ENCODE results near the gene SFT2D2. TPM values are rescaled to one million over a fixed set of nuclear protein-coding genes. Genes with fewer than 3 reads are reported as not detected.

The SFT2D2 gene
- total RNA-seq, 1 experiment from 2014 or later, result 98.3 TPM

- no peak for DNase-seq
- Mint-ChIP-seq H3K4me3 (ENCODE audit: low read depth, unreplicated experiment) (no peak overlapping the region), H3K36me3 (ENCODE audit: insufficient read depth, unreplicated experiment) (peaks cover 55% of the 10 kb centered on the region), H3K9me3 (ENCODE audit: low read depth, unreplicated experiment) (no peaks in the 10 kb centered on the region), H3K4me1 (ENCODE audit: low read depth, unreplicated experiment) (peaks cover 26% of the 10 kb centered on the region), H3K27ac (ENCODE audit: unreplicated experiment) (no peak overlapping the region), H3K27me3 (ENCODE audit: unreplicated experiment) (no peaks in the 10 kb centered on the region)
- TF ChIP-seq CTCF (IDR thresholded peaks at IDR 0.05; ENCODE audit: unreplicated experiment), result no peak
- CTCF ChIA-PET, result no interaction called here
- no TSS peak for BruUV-seq (replicated peaks)
- intact Hi-C loops (cut with micrococcal nuclease; ENCODE audit: unreplicated experiment), result no loop called here
These were observed 19.2 kb downstream of the SFT2D2 start for GRCh38 chr1:168245042-168245441.

- Mint-ChIP-seq H3K4me3 (ENCODE audit: low read depth, unreplicated experiment) (no peak overlapping the region), H3K9me3 (ENCODE audit: low read depth, unreplicated experiment) (no peaks in the 10 kb centered on the region), H3K27me3 (ENCODE audit: unreplicated experiment) (no peaks in the 10 kb centered on the region), H3K27ac (ENCODE audit: unreplicated experiment) (no peak overlapping the region), H3K36me3 (ENCODE audit: insufficient read depth, unreplicated experiment) (peaks cover 58% of the 10 kb centered on the region), H3K4me1 (ENCODE audit: low read depth, unreplicated experiment) (peaks cover 33% of the 10 kb centered on the region)
- TF ChIP-seq CTCF (IDR thresholded peaks at IDR 0.05; ENCODE audit: unreplicated experiment), result no peak
- BruUV-seq (replicated peaks), result no TSS peak
- CTCF ChIA-PET, result no interaction called here
- intact Hi-C loops (cut with micrococcal nuclease; ENCODE audit: unreplicated experiment), result no loop called here
- DNase-seq, result no peak
These were observed 20.7 kb downstream of the SFT2D2 start for GRCh38 chr1:168246506-168246905.

- CTCF ChIA-PET, result interaction anchor here (0.6 kb wide), 1 partner anchor 8 kb away, joined by 5 read pairs; no protein-coding TSS in a partner anchor
- no peaks in the 10 kb centered on the region for H3K9me3 Mint-ChIP-seq (ENCODE audit: low read depth, unreplicated experiment)
- H3K4me3 Mint-ChIP-seq (ENCODE audit: low read depth, unreplicated experiment), result no peak overlapping the region
- peaks cover 26% of the 10 kb centered on the region for H3K36me3 Mint-ChIP-seq (ENCODE audit: insufficient read depth, unreplicated experiment)
- peaks cover 22% of the 10 kb centered on the region for H3K4me1 Mint-ChIP-seq (ENCODE audit: low read depth, unreplicated experiment)
- intact Hi-C loops (cut with micrococcal nuclease; ENCODE audit: unreplicated experiment), result no loop called here
- DNase-seq, result no peak
- H3K27ac Mint-ChIP-seq (ENCODE audit: unreplicated experiment), result no peak overlapping the region
- TF ChIP-seq CTCF (IDR thresholded peaks at IDR 0.05; ENCODE audit: unreplicated experiment), result no peak
- BruUV-seq (replicated peaks), result no TSS peak
- H3K27me3 Mint-ChIP-seq (ENCODE audit: unreplicated experiment), result no peaks in the 10 kb centered on the region
These were observed 26.5 kb downstream of the SFT2D2 start for GRCh38 chr1:168252204-168252733.

GRCh38 chr1:168256164-168256563 is 30.4 kb downstream of the SFT2D2 start:
- no peak for TF ChIP-seq CTCF (IDR thresholded peaks at IDR 0.05; ENCODE audit: unreplicated experiment)
- intact Hi-C loops (cut with micrococcal nuclease; ENCODE audit: unreplicated experiment), result no loop called here
- H3K4me1 Mint-ChIP-seq (ENCODE audit: low read depth, unreplicated experiment), result peaks cover 15% of the 10 kb centered on the region

More at GRCh38 chr1:168256164-168256563, 30.4 kb downstream of the SFT2D2 start:
- H3K27me3 Mint-ChIP-seq (ENCODE audit: unreplicated experiment), result no peaks in the 10 kb centered on the region
- H3K27ac Mint-ChIP-seq (ENCODE audit: unreplicated experiment), result no peak overlapping the region
- H3K36me3 Mint-ChIP-seq (ENCODE audit: insufficient read depth, unreplicated experiment), result peaks cover 17% of the 10 kb centered on the region
- CTCF ChIA-PET, result no interaction called here
- BruUV-seq (replicated peaks), result no TSS peak
- no peak overlapping the region for H3K4me3 Mint-ChIP-seq (ENCODE audit: low read depth, unreplicated experiment)
- peaks cover 2% of the 10 kb centered on the region for H3K9me3 Mint-ChIP-seq (ENCODE audit: low read depth, unreplicated experiment)
- no peak for DNase-seq

Measured in Calu3 (cell line).